Stimulated activated CD4-positive, alpha-beta T cell treated with anti-CD3 and anti-CD28 coated beads, Interleukin-4, amount 100 ng/mL, for 4 hours (primary cell): Measurements from ENCODE around the gene POMP.

Source experiments
- DNase-seq, 2 experiments: peaks; one replicate each; pipeline ENCODE4 v3.0.0-alpha.2; 2020

Gene POMP, protein sequence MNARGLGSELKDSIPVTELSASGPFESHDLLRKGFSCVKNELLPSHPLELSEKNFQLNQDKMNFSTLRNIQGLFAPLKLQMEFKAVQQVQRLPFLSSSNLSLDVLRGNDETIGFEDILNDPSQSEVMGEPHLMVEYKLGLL

DNA sequence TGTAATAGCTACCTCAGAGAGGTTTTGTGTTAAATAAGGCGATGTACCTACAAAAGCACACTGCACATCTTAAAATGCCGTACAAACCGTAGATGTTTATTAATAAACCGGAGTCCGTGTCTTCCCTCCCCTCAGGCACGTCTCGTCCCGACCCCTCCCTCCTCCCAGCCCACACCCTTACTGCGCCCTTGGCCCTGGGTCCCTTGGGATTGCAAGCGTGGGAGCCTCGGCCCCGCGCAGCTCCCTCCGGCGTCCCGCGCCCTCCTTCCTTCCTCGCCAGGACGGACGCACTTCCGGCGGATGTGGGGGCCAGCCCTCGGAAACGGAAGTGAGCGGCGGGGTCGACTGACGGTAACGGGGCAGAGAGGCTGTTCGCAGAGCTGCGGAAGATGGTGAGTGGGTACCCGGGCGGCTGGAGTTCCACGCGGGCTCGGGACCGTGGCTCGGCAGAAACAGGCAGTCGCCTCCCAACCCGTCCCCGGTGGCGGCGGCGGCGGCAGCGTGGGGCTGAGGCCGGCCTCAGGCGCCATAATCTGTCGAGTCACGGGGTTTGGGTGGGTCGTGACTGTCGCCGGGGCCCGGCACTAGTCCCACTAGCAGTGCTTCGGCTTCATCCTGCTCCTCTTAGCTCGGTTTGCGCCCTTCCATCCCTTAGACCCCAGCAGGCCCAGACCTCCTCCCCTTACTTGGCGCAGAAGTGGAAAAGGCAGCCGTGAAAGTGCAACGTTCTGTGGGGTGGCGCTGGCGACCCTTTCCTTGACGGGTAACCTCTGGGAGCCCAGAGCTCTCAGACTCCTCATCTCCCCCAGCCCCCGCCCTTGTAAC lies at the start of gene POMP:
POMP (plus strand) TSS at position 335 of the 825 bp plus-strand sequence; CDS start at position 390, 55 bp downstream.
- peak; percentile 88 for DNase-seq

DNA sequence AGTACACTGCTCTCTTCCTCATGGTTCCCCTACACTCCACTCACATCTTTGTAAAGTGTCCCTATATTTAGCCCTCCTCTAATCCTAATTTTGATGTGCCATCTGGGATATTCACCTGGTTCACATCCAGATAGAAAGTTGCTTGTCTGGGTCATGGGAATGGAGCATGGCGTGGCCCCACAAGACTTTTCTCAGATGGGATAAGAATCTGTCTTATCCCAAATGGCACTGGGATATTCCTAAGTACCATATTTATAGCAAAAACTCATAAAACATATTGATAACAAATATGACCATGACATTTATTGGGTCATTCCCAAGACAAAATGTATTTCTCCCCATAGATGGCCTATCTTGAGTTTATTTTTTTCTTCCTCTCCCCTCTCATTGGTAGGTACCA lies 49.5 kb upstream of the POMP start:
- no peak for DNase-seq

DNA sequence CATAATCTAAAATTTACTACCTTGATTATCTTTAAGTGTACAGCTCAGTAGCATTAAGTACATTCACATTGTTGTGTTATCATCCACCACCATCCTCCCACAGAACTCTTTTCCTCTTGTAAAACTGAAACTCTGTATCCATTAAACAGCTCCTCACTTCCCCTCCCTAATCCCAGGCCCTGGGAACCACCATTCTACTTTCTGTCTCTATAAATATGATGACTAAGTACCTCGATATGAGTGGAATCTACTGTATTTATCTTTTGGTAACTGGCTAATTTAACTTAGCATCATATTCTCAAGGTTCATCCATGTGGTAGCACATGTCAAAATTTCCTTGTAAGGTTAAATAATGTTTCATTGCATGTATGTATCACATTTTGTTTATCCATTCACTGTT lies 49.0 kb upstream of the POMP start:
- DNase-seq = no peak

DNA sequence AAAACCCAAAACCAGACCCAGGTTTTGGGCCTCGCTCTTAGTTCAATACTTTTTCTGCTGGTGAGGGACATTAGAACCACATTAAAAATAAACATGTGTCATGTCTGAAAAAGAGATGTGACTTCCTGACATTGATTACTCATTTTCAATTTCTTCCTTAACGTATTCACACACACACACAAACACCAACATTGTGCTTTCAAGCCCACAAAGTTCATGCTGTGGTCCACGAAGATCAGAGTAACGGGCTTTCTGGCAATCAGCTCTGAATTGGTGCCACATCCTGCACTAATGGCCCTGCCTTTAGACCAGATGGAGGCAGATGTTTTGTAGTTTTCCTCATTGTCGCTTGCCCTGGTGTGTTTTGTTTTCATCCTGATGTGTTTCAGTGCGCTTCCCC lies 47.9 kb upstream of the POMP start:
- DNase-seq = no peak

DNA sequence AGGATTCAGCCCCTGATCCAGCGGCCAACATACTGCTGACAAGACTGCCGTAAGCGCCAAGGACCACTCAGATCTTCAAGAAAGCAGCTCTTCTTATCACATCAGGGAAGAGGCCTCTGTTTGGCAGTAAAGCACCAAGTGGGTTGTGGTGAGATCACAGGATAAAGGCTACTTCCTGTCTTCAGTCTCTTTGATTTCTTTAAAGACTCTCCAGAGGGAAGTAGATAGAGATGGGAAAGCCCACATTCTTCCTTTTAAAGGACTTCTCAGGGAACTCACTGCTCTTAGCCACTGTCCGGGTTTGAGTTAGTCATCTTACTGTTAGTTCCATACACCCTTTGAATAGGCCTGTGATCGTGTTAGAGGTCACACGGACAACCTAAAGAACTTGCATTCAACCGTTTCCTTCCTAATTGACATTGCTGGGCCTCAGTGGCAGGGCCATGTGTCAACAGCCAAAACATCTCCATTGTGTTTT lies 47.2 kb upstream of the POMP start:
- no peak for DNase-seq

DNA sequence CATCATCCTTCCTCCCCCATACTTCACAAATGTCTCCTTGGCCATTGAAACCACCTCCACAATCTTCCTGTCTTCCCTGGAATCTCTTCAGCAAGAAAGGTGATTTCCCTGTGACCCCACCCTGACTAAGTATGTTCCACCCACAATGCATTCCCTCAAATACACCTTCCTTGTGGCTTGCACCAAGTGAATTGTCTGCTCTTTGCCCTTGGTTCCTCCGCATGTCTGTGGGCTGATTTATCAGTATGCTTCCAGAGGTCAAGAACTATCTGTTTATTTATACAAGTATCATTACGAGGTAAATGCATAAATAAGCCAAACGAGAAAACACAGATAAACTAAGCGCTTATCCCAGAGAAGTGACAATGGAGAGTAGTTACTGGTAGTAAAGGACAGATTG lies 45.4 kb upstream of the POMP start:
- DNase-seq = no peak

DNA sequence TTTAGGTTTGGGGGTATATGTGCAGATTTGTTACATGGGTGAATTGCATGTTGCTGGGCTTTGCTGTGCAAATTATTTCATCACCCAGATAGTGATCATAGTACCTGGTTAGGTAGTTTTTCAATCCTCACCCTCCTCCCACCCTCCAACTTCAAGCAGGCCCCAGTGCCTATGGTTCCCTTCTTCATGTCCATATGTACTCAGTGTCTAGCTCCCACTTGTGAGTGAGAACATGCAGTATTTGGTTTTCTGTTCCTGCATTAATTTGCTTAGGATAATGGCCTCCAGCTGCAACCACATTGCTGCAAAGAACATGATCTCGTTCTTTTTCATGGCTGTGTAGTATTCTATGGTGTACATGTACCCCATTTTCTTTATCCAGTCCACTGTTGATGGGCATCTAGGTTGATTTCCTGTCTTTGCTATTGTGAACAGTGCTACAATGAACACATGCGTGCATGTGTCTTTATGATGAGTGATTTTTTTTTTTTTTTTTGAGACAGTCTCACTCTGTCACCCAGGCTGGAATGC lies 42.9 kb upstream of the POMP start:
- no peak for DNase-seq

DNA sequence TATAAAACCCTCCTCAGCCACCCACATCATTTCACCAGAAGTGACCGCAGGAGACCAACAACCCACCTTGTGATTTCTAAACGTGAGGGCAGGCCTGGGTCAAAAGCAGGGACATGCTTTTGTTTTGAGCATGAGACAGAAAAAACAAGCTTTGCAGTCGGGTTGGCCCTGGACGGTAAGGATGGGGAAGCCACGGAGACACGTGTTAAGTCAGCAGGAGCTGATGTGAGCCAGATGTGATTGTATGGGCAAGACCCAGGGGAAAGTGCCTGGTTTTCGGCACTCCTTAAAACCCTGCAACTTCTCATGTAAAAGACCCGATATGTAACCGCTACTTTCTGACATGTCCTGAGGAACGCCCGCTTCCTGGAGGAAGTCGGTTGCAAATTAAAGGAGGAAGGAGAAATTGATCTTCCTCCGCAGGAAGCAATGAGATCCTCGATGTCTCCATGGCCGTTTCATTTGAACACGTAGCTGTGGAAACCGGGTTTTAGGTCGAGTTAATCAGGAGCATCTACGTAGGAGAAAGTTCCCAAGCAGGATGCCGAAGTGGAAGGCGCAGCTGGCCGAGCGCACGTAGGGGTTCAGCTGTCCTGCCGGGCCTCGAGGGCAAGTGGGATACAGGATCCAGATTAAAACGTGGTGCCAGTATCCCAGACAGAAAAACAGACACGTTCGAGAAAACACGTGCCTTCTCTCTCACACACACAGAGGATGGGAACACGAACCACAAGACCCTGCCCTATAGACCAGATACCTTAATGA lies 40.5 kb upstream of the POMP start:
- DNase-seq = no peak

DNA sequence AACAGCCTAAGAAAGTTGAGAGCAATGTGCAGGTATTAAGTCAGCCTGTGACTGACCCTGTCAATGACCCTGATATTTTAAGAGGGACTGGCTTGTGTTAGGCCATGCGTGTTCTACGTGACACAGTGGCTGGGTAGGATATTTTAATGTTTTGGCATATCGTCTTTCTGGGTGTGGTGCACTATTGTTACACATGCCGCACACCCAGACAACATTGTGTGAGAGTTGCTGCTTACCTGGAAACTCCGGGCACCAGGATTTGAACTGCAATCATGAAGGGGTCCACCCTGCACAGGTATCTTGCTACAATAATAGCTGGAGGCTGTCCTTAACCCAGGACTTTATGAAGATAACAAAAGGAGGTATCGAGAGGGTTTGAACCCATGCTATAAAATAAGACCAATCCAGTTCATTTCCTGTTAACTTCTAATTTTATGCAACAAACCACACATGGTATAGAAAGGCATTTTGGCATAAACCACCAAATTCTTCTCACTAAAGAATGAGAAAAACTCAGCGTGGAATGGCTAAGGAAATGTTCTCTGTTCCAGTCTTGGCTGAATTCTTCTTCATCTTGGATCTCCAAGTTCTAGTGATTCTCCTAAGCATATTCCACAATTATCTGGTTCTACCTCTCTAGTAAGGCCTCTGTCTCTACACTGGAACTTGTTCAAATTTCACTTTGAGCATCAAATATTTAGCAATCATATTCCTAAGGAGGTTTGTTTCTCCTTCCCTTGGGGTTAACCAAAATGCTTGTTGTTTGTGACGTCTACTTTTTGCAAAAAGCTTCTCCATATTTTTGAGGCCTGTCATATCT lies 38.7 kb upstream of the POMP start:
- DNase-seq = no peak

DNA sequence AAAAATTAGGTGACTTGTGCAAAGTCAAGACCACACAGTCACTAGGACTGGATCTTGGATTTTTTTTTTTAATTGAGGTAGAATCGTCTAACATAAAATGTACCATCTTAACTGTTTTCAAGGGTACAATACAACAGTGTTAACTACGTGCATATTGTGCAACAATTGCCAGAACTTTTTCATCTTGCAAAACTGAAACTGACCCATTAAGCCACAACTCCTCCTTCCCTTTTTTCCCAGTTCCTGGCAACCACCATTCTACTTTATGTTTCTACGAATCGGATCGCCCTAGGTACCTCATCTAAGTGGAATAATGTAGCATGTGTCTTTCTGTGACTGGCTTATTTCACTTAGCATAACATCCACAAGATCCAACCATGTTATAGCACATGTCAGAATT lies 37.5 kb upstream of the POMP start:
- DNase-seq = no peak

DNA sequence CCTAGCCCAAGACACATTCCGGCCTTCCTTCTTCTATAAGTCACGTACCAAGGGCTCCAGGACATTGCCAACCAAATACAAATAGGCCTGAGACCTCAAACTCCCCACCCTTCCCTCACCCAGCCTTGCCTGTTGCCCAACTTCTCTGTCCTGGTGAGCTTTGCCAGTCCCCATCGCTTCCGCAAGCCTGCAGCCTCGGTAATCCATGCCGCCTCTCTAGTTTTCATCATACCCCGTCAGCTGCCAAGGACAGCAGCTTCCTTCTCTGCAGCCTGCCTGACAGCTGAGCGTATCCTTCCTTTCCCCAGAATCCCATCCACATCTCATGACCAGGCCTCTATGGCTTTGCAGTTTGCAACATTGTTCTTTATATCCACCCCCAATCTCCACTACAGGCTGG lies 36.6 kb upstream of the POMP start:
- no peak for DNase-seq

DNA sequence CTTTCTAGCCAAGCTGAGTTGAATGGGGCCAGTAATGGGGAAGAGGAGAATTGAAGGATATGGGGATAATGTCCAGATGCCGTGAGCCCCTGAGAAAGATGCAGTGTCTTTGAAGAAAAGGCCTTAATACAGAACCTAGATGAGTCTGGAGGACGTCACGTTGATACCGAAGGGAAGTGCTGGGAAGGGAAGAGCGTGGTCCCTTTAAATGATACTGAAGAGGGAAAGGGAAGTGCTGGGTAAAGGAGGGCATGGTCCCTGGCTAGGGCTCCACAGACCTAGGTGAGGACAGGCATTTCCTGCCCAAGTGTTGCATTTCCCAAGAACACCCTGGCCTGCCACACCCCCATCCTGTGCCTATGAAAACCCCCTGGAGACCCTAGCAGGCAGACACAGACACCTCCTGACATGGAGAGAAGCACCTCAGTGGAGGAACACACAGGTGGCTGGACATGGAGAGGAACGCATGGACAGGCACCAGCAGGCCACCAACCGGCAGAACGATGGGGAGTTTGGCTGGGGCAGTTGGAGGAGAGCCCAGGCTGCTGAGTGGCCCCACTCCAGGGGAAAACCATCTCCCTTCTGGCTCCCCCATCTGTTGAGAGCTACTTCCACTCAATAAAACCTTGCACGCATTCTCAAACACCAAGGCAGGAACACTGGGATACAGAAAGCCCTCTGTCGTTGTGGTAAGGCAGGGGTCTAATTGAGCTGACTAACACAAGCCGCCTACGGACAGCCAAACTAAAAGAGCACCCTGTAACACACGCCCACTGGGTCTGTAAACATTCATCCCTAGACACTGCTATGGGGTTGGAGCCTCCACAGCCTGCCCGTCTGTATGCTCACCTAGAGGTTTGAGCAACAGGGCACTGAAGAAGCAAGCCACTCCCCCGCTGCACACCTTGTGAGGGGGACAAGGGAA lies 34.9 kb upstream of the POMP start:
- no peak for DNase-seq

DNA sequence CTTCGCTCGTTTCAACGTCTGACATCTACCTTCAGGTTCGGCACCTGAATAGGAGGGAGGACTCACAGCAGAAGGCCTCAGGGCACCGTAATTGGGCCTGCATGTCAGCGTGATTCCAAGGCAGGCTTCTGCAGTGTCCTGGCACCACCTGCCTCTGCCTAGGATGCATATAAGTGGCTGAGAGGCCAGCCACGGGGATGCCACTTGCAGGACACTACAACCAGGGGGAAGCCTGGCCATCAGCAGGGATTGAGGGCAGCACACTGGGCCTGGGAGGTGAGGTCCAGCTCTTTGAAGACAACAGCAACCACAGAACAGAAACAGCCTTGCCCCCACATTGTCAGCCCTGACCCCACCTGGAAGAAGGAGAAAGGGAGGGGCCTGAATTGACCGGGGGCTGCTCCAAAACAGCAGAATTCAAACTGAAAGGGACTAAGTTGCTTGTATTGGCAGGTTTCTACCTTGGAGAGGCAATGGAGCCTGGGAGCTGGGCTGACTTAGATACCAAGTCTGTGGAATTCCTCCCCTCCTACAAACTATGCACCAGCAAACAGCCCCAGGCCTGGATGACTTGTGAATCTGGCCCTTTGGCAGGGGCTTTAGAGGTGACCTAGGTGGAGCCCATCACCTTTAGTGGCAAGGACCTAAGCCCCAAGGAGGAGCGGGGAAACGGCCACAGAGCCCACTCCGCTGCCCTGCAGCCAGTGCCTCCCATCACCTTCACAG lies 34.1 kb upstream of the POMP start:
- no peak for DNase-seq

DNA sequence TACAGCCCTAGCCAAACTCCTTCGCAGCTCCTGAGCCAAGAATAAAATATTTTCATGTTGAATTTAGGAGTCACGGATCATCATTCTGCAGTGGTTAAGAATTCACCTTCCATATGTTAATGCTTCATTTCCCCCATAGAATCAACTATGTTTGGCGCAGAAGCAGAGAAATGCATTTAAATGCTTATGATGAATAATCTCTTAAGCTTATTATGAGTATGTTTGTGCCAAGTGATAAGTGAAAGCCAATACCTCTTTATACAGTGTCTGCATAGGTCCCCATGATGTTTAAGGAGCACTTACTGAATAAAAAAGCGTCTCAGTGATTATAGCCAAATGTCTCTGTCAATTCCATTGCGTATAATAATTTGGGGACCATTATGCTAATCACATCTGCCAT lies 32.7 kb upstream of the POMP start:
- no peak for DNase-seq

DNA sequence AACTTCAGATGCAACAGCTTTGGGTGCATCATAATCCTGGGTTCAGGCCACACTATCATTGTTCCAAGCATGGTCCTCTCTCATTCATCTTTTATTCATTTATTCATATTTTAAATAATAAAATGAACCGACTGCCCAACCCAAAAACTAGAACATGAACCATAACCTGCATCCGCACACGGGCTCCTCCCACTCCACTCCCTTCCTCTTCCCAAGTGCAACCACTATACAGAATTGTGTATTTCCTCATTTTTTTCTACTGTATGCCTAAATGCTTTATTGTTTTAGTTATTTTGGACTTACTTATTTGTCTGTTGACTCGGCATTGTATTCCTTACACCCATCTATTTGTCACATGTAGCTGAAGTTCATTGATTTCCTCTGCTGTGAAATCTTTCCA lies 30.7 kb upstream of the POMP start:
- DNase-seq = no peak

DNA sequence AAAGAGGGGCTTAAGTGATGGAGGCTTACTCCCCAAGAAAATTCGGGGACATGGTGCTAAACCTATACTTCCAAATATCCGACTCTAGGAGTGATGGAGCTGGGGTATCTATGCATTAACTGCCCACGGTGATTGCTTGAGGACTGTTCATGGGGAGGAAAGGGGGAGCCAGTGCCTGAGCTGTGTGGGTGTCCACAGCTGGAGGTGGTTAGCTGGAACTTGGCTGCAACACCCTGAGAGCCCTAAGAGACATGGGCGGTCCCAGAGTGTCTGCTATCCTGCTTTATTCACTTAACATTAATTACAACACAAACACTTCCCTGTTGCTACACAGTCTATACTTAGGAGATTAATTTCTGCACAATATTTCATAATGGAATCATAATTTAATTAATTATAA lies 28.1 kb upstream of the POMP start:
- no peak for DNase-seq

DNA sequence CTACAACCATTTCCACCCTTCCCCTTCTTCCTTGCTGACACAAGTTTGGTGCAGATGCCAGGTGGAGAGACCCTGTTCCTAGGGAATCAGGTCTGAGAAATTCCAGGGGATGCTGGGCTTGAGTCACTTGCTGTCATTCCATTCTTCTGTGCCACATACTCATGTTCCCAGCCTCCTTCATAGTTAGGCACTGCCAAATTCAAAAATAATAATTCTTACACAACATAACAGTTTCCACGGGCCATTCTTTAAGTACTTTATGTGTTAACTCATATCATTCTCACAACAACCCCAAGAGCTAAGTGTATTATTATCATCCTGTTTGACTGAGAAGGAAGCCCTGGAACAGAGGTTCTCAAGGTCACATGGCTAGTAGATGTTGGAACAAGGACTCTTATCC lies 27.1 kb upstream of the POMP start:
- DNase-seq = no peak

DNA sequence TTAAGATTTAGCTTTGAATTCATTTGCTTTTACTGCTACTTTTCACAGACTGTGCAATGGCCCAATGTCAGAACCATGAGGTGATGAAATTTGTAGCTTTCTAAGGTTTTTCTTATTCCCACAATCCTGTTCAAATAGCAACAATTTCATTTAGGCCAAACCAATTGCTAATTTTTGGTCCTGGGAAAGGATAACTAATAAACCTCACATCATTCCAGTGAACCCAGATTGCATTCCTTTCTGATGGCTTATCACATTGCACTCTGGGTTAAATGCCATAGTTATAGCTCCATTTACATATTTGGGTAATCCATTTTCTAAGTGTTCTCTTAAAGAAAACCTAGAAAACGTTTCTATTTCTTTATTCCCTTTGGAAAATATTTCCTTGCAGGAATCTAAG lies 22.9 kb upstream of the POMP start:
- no peak for DNase-seq

DNA sequence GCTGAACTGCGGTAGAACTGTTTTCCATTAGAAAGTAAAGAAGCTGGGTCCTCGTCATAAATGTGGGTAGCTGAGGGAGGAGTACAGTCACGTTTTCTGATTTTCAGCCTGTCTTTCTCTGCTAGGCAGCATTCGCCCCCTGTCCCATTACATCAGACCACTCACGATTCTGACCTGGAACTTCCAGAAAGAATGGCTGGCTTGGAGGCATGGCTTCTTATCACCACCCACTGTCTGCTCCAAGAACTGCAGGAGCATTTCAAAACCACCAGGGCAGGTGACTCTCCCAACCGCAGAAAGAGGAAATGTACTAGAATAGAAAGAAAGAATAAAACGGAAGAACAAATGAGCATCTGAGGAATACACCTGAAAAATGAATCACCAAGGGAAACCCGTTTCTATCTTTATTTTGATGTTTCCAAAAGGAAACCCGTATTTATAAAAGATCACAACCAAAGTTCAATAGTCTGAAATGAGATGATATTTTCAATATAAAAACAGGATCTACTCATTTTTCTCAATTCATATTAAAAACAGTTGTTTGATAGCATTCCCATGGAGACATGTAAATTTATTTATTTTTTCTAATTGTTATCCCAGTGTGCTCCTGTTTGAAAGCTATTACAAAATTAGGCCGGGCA lies 22.1 kb upstream of the POMP start:
- peak in 1 of 2 experiments; percentile 34 for DNase-seq

DNA sequence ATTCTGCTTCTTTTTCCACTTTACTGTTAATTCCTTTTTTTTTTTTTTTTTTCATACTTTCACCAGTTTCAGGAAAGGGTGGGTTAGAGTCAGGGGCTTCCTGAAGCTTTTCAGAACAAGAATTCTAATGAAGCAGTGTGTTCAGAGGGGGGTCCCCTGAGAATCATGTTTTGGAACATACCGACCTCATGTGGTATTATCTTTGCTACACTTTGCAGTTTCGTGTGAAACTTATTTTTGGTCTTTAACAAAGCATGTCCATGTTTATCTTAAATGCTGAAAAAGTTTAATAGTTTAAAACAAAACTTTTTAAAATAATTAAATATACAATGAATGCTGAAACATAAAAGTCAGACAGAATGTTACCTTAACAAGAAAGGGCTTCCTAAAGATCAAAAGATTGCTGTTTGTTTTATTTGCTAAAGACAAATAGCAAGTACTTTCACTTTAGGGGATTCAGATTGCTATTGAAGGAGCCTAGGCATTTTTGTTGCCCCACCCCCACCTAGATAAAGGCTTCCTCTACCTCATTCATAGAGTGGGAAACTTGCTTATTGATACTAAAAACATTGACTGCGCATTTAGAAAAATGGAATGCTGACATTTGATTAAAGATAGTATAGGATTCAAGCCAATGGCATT lies 21.1 kb upstream of the POMP start:
- DNase-seq = no peak
